GM12875 (cell line): ENCODE results near the gene HSPA4.

Experiments used
- H3K4me3 ChIP-seq: one replicate; pipeline ENCODE4 v1.5.1; 2011; ENCODE audit warnings: low read depth, low read length, control low read depth
- TF ChIP-seq, protein P1 (sequence below): IDR thresholded peaks from 2 replicates; pipeline ENCODE4 v1.5.1; 2011; ENCODE audit warnings: low read depth, mild to moderate bottlenecking, control low read depth, inconsistent platforms, low read length, moderate library complexity, borderline replicate concordance; ENCODE audit not compliant: insufficient read depth

HSPA4 gene

DNA sequence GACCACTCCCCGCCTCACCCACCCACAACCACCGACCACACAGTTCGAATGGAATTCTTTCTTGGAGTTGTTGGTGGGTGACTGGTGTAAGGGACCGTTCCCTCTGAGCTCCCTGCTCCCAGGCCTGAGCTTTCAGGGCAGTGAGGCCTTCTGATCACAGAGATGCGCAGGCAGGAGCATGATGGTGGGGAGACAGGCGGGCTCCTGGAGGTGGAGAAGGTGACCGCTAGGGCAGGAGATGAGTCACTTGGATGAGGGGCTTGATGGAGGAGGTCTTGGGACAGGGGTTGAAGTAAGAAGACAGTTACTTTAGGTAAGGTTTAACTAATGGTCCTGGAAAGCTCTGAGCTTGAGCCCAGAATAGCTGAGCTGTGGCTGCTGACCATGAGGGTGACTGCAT is 88.5 kb downstream of the HSPA4 start:
- TF ChIP-seq, protein P1, sequence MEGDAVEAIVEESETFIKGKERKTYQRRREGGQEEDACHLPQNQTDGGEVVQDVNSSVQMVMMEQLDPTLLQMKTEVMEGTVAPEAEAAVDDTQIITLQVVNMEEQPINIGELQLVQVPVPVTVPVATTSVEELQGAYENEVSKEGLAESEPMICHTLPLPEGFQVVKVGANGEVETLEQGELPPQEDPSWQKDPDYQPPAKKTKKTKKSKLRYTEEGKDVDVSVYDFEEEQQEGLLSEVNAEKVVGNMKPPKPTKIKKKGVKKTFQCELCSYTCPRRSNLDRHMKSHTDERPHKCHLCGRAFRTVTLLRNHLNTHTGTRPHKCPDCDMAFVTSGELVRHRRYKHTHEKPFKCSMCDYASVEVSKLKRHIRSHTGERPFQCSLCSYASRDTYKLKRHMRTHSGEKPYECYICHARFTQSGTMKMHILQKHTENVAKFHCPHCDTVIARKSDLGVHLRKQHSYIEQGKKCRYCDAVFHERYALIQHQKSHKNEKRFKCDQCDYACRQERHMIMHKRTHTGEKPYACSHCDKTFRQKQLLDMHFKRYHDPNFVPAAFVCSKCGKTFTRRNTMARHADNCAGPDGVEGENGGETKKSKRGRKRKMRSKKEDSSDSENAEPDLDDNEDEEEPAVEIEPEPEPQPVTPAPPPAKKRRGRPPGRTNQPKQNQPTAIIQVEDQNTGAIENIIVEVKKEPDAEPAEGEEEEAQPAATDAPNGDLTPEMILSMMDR, result no peak
- H3K4me3 ChIP-seq, result no peak overlapping the region

- TF ChIP-seq, protein P1, result no peak
- no peak overlapping the region for H3K4me3 ChIP-seq
Measured at GRCh38 chr5:133141746-133142145, 89.9 kb downstream of the HSPA4 start.

DNA sequence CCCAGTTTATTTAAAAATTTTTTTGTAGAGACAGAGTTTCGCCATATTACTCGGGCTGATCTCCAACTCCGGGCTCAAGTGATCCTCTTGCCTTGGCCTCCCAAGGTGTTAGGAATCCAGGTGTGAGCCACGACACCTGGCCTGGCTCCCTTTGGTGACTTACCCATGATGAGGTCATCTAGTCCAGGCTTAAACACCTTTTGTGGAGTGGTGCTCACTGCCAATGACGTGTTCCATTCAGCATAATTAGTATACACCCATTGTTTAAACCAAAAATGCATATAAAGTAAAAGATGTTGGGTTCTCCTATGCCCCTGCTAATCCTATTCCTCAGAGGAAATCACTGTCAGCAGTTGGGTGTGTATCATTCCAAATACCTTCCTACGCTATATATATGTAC is 91.0 kb downstream of the HSPA4 start:
- no peak overlapping the region for H3K4me3 ChIP-seq

DNA sequence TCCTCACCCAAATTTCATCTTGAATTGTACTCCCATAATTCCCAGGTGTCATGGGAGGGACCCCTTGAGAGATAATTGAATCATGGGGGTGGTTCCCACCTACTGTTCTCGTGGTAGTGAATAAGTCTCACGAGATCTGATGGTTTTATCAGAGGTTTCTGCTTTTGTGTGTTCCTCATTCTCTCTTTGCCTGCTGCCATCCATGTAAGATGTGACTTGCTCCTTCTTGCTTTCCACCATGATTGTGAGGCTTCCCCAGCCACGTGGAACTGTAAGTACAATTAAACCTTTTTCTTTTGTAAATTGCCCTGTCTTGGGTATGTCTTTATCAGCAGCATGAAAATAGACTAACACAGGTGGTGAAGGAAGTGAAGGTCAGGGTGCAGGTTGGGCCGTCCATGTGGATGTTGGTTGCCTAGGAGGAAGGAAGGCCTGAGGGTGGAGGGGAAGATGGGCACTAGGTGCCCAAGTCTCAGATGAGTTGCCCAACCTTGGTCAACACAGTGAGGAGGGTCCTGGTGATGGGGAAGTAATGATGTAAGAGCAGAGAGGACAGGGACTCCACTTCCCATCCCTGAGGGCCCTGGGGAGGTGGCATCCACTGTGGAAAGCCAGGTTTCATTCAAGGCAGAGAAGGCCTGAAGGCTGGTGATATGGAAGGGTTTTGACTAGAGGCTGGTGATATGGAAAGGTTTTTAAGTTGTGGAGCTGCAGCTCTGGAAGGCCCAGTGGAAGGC is 92.6 kb downstream of the HSPA4 start:
- TF ChIP-seq, protein P1, result no peak
- no peak overlapping the region for H3K4me3 ChIP-seq

More for the DNA sequence above, 91.0 kb downstream of the HSPA4 start:
- TF ChIP-seq, protein P1, result no peak

- no peak overlapping the region for H3K4me3 ChIP-seq
- TF ChIP-seq, protein P1, result no peak
Measured at GRCh38 chr5:133145436-133146170, 93.8 kb downstream of the HSPA4 start.

DNA sequence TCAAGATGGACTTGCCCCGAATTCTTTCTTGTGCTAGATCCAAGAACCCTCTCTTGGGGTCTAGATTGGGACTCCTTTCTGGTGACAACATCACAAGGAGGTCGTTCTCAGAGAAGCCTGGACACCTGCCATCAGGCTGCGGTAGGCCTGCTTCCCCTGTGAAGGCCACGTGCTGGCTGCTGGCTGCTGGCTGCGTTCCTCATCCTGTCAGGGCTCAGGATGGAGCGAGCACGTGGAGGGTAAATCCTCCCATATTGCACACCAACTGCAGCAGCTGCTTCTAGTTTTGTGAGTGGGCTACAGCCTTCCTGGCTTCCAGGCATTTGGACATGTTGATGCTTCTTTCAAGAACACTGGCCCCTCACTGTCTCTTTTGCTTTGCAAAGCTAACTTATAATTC is 95.6 kb downstream of the HSPA4 start:
- TF ChIP-seq, protein P1, result no peak
- H3K4me3 ChIP-seq, result no peak overlapping the region

GRCh38 chr5:133147815-133148567 is 96.2 kb downstream of the HSPA4 start:
- no peak overlapping the region for H3K4me3 ChIP-seq
- TF ChIP-seq, protein P1, result no peak
